HepG2 (cell line): ENCODE results near the gene UCN2. TPM values are rescaled to one million over a fixed set of nuclear protein-coding genes. Genes with fewer than 3 reads are reported as not detected.

Source experiments
- ATAC-seq: fragments of 200-7000 bp; cut with Tn5 transposase; 3 replicates; pipeline ENCODE4 v1.9.1; 2020; ENCODE audit warnings: mild to moderate bottlenecking, moderate library complexity
- BruUV-seq: library from RNA; stranded (reverse); fragments of 400-500 nt; replicated peaks from 2 replicates; lab custom pipeline; 2021; lab: Mats Ljungman, UMichigan
- CTCF ChIA-PET: fragments of 300-600 bp; formaldehyde crosslinking; extraction: SDS; loops from one replicate; lab custom pipeline; 2021; ENCODE audit warnings: low total read pairs, inconsistent platforms, low intra/inter-chr PET ratio; lab: Yijun Ruan, JAX
- POLR2A ChIA-PET: fragments of 350-600 bp; sonication (Branson Sonifier 250); formaldehyde crosslinking; loops from one replicate; lab custom pipeline; 2020; ENCODE audit warnings: antibody characterized with exemption, inconsistent platforms; lab: Yijun Ruan, JAX
- DNase-seq: peaks from one replicate; pipeline ENCODE4 v3.0.0-alpha.2; 2015; ENCODE audit warnings: low spot score
- FAIRE-seq: peaks from 3 replicates; lab custom pipeline; 2011; peaks lifted over from hg19 to GRCh38; lab: Jason Lieb, UNC
- H2AFZ ChIP-seq: one replicate; pipeline ENCODE4 v1.6.1; 2011; ENCODE audit warnings: low read length, inconsistent platforms
- H3K27ac ChIP-seq: fragments of 300-600 bp; 3 replicates; pipeline ENCODE4 v1.8.0; 2011; ENCODE audit warnings: mixed run types, mild to moderate bottlenecking, mixed read lengths, low read length, inconsistent platforms; ENCODE audit not compliant: insufficient read depth; ENCODE audit errors: extremely low read length
- H3K27me3 ChIP-seq, 2 experiments: fragments of 200-600 bp in 1 of 2; 2 replicates in 1 of 2; 3 replicates in 1 of 2; pipeline versions ENCODE4 v1.6.0 to v1.8.0; 2011; ENCODE audit warnings: low read length in 2 of 2, mild to moderate bottlenecking in 2 of 2, moderate library complexity in 2 of 2, inconsistent platforms in 1 of 2; ENCODE audit not compliant: insufficient read depth in 2 of 2, control insufficient read depth in 1 of 2
- H3K36me3 ChIP-seq, 2 experiments: fragments of 200-600 bp in 1 of 2; replicated peaks in 1 of 2; 2 replicates in 1 of 2; 3 replicates in 1 of 2; pipeline versions ENCODE4 v1.5.1 to v1.8.0; 2011; ENCODE audit warnings: low read length in 2 of 2, inconsistent platforms in 1 of 2; ENCODE audit not compliant: insufficient read depth in 2 of 2, control insufficient read depth in 1 of 2
- H3K4me1 ChIP-seq: 2 replicates; pipeline ENCODE4 v1.5.1; 2012; ENCODE audit warnings: low read length, inconsistent platforms; ENCODE audit not compliant: insufficient read depth
- H3K4me2 ChIP-seq: 2 replicates; pipeline ENCODE4 v1.6.0; 2011; ENCODE audit warnings: low read depth, low read length, inconsistent platforms
- H3K4me3 ChIP-seq, 3 experiments: fragments of 200-600 bp in 1 of 3; sonication (generic), shearing (Covaris generic) in 1 of 3; replicated peaks in 1 of 3; 2 replicates each; pipeline ENCODE4 v1.5.1; 2011 to 2016; ENCODE audit warnings: low read length in 3 of 3, inconsistent platforms in 2 of 3, low read depth in 2 of 3, mild to moderate bottlenecking in 2 of 3, control low read depth in 1 of 3, mixed read lengths in 1 of 3; ENCODE audit not compliant: insufficient read depth in 1 of 3
- H3K79me2 ChIP-seq: one replicate; pipeline ENCODE4 v1.6.1; 2011; ENCODE audit warnings: low read length, inconsistent platforms; ENCODE audit not compliant: insufficient read depth
- H3K9ac ChIP-seq: 2 replicates; pipeline ENCODE4 v1.6.0; 2011; ENCODE audit warnings: mild to moderate bottlenecking, low read depth, low read length, inconsistent platforms; ENCODE audit not compliant: insufficient read depth
- H3K9me3 ChIP-seq: 2 replicates; pipeline ENCODE4 v1.5.1; 2012; ENCODE audit warnings: mild to moderate bottlenecking, low read length
- H4K20me1 ChIP-seq: 2 replicates; pipeline ENCODE4 v1.6.0; 2011; ENCODE audit warnings: inconsistent platforms, mild to moderate bottlenecking, low read length, moderate library complexity; ENCODE audit not compliant: insufficient read depth
- ATF1 ChIP-seq: IDR thresholded peaks from 2 replicates; pipeline ENCODE4 v1.6.1; 2016; ENCODE audit warnings: mild to moderate bottlenecking, control low read depth
- EHMT2 ChIP-seq: fragments of 200-600 bp; sonication (generic); IDR thresholded peaks from 2 replicates; pipeline ENCODE4 v1.7.0; 2017; ENCODE audit warnings: antibody characterized with exemption, low read depth, low read length, borderline replicate concordance
- GZF1 ChIP-seq: sonication (generic); formaldehyde crosslinking; IDR thresholded peaks from 2 replicates; pipeline ENCODE4 v1.5.1; 2020; ENCODE audit warnings: mild to moderate bottlenecking, missing genetic modification reagents
- HMG20B ChIP-seq: conservative IDR thresholded peaks from 2 replicates; pipeline ENCODE4 v1.6.1; 2016; ENCODE audit warnings: missing genetic modification reagents, missing compliant biosample characterization
- HNF1A ChIP-seq, 2 experiments: sonication (generic) in 1 of 2; formaldehyde crosslinking in 1 of 2; IDR thresholded peaks; 2 replicates each; pipeline versions ENCODE4 v1.4.0 to v1.6.1; 2016 to 2020; ENCODE audit warnings: borderline replicate concordance in 1 of 2, low read depth in 1 of 2, mild to moderate bottlenecking in 1 of 2, missing genetic modification reagents in 1 of 2
- HNRNPL ChIP-seq: fragments of 200-400 bp; formaldehyde crosslinking; IDR thresholded peaks from 2 replicates; pipeline ENCODE4 v1.6.1; 2017; ENCODE audit warnings: mild to moderate bottlenecking, low read depth, low read length
- JARID2 ChIP-seq: sonication (generic); formaldehyde crosslinking; IDR thresholded peaks from 2 replicates; pipeline ENCODE4 v1.8.1; 2023; ENCODE audit warnings: missing genetic modification reagents, inconsistent platforms; ENCODE audit not compliant: insufficient replicate concordance
- MEIS1 ChIP-seq: sonication (generic); formaldehyde crosslinking; IDR thresholded peaks from 2 replicates; pipeline ENCODE4 v1.9.0; 2021; ENCODE audit warnings: mild to moderate bottlenecking, missing genetic modification reagents, moderate library complexity, borderline replicate concordance
- MXD3 ChIP-seq: IDR thresholded peaks from 2 replicates; pipeline ENCODE4 v1.6.1; 2016; ENCODE audit warnings: mild to moderate bottlenecking, missing biosample characterization, missing genetic modification reagents
- RBM39 ChIP-seq: fragments of 200-400 bp; formaldehyde crosslinking; IDR thresholded peaks from one replicate; pipeline ENCODE4 v1.6.1; 2018; ENCODE audit warnings: antibody characterized with exemption, mild to moderate bottlenecking, low read depth, low read length; ENCODE audit not compliant: poor library complexity, severe bottlenecking
- RFX3 ChIP-seq: IDR thresholded peaks from 2 replicates; pipeline ENCODE4 v1.6.1; 2016; ENCODE audit warnings: missing biosample characterization, missing genetic modification reagents
- RNF219 ChIP-seq: sonication (generic); formaldehyde crosslinking; IDR thresholded peaks from 2 replicates; pipeline ENCODE4 v1.5.0; 2020; ENCODE audit warnings: mild to moderate bottlenecking, missing genetic modification reagents
- SMAD9 ChIP-seq: sonication (generic); formaldehyde crosslinking; IDR thresholded peaks from 2 replicates; pipeline ENCODE4 v1.5.1; 2020; ENCODE audit warnings: mild to moderate bottlenecking, missing genetic modification reagents
- SMARCC2 ChIP-seq: fragments of 450-650 bp; IDR thresholded peaks from 2 replicates; pipeline ENCODE4 v1.6.1; 2017; ENCODE audit warnings: antibody characterized with exemption, mild to moderate bottlenecking
- TCF12 ChIP-seq, 2 experiments: fragments of 450-650 bp in 1 of 2; sonication (generic) in 1 of 2; formaldehyde crosslinking in 1 of 2; IDR thresholded peaks; 2 replicates each; pipeline versions ENCODE4 v1.6.1 to v1.8.0; 2017 to 2022; ENCODE audit warnings: antibody characterized with exemption in 1 of 2, mild to moderate bottlenecking in 1 of 2, missing genetic modification reagents in 1 of 2, moderate library complexity in 1 of 2
- ZNF10 ChIP-seq: sonication (generic); formaldehyde crosslinking; IDR thresholded peaks from 2 replicates; pipeline ENCODE4 v1.4.0; 2020; ENCODE audit warnings: mild to moderate bottlenecking, low read depth, missing genetic modification reagents, borderline replicate concordance
- ZNF629 ChIP-seq: sonication (generic); formaldehyde crosslinking; conservative IDR thresholded peaks from 2 replicates; pipeline ENCODE4 v1.5.0; 2020; ENCODE audit warnings: missing genetic modification reagents
- ZNF652 ChIP-seq: IDR thresholded peaks from 2 replicates; pipeline ENCODE4 v1.6.1; 2016; ENCODE audit warnings: low read depth, borderline replicate concordance
- ZNF772 ChIP-seq: sonication (generic); formaldehyde crosslinking; IDR thresholded peaks from 2 replicates; pipeline ENCODE4 v1.5.0; 2020; ENCODE audit warnings: mild to moderate bottlenecking, missing genetic modification reagents
- ZSCAN31 ChIP-seq: sonication (generic); formaldehyde crosslinking; IDR thresholded peaks from 2 replicates; pipeline ENCODE4 v1.5.0; 2020; ENCODE audit warnings: low read depth, mild to moderate bottlenecking, missing genetic modification reagents
- WGBS: methylation state at CpG from one replicate; pipeline ENCODE4 v1.1.6; 2017; ENCODE audit warnings: low lambda C conversion rate; 5-methylcytosine and 5-hydroxymethylcytosine counted together
- in situ Hi-C: cut with HindIII; loops from 2 replicates; pipeline ENCODE4 v1.10.0; 2017; ENCODE audit warnings: low pct_unique_long_range_greater_than_20kb; ENCODE audit not compliant: extremely low pct_ligation_motif_present
- intact Hi-C: fragments of 100-400 bp; cut with micrococcal nuclease; formaldehyde crosslinking; loops from one replicate; pipeline ENCODE4 v1.10.0; 2022; ENCODE audit not compliant: unreplicated experiment
- polyA plus RNA-seq, 8 experiments: library from polyadenylated mRNA; depleted of rRNA in 3 of 8; stranded (reverse) in 7 of 8; unstranded in 1 of 8; fragments of >200 nt; fragmentation: Illumina TruSeq in 4 of 8; extraction: Trizol in 4 of 8; gene quantifications; 2 replicates each; pipeline versions ENCODE4 v1.2.1 to v1.2.3, GENCODE V29; 2011 to 2016; ENCODE audit warnings: low read depth in 4 of 8, missing spikeins in 1 of 8, mixed read lengths in 1 of 8; ENCODE audit not compliant: insufficient read depth in 1 of 8
- total RNA-seq, 5 experiments: library from RNA; depleted of rRNA; stranded (reverse); fragments of >200 nt; fragmentation: Illumina TruSeq; extraction: Trizol; gene quantifications; 2 replicates each; pipeline ENCODE4 v1.2.3, GENCODE V29; 2016; ENCODE audit warnings: low read depth in 1 of 5

The UCN2 gene
- total and polyA plus RNA-seq, 2 of the 13 experiments (the other 11 are each of a cell fraction or from before 2014, with no cell fraction given) = 0.07 to 1.5 TPM

- H3K9ac ChIP-seq = no peak overlapping the region
- H2AFZ ChIP-seq = no peak overlapping the region
- CTCF ChIA-PET = no interaction called here
- DNase-seq = no peak
- H3K4me1 ChIP-seq = no peaks in the 10 kb centered on the region
- no peak overlapping the region for H3K27ac ChIP-seq
- H3K4me3 ChIP-seq = no peak overlapping the region
- FAIRE-seq = no peak
- no TSS peak for BruUV-seq
- no peak for TF ChIP-seq MEIS1 (CRISPR knock-in tag)
- no peak for TF ChIP-seq SMAD9 (CRISPR knock-in tag)
- TF ChIP-seq RBM39 = no peak
- no peak for TF ChIP-seq HNRNPL
- no peak for TF ChIP-seq ZNF652 (CRISPR knock-in tag)
- no peak for TF ChIP-seq GZF1
- TF ChIP-seq MXD3 = no peak
- no peak for TF ChIP-seq SMARCC2
- no peak for TF ChIP-seq RNF219
- TF ChIP-seq ATF1 = no peak
- no peak for TF ChIP-seq ZSCAN31 (CRISPR knock-in tag)
- no peak for TF ChIP-seq JARID2
- TF ChIP-seq ZNF772 (CRISPR knock-in tag) = no peak
- no peak for TF ChIP-seq ZNF10
- no peak for TF ChIP-seq HMG20B (CRISPR knock-in tag)
- no peak for TF ChIP-seq EHMT2
- no peak for TF ChIP-seq TCF12 (IDR thresholded peaks at IDR 0.05)
- no peak for TF ChIP-seq TCF12 (CRISPR knock-in tag; IDR thresholded peaks at IDR 0.05)
- no peak for TF ChIP-seq ZNF629 (CRISPR knock-in tag)
- TF ChIP-seq RFX3 (CRISPR knock-in tag) = no peak
- no peak for TF ChIP-seq HNF1A (IDR thresholded peaks at IDR 0.05; ENCODE audit: low read depth)
- TF ChIP-seq HNF1A (CRISPR knock-in tag; IDR thresholded peaks at IDR 0.05; ENCODE audit: borderline replicate concordance) = no peak
- H3K36me3 ChIP-seq = peaks cover 18 to 48% of the 10 kb centered on the region in 2 experiments
- intact Hi-C loops (no loop called here), in situ Hi-C loops (no loop called here)
- no peaks in the 10 kb centered on the region for H4K20me1 ChIP-seq
- POLR2A ChIA-PET = no interaction called here
- H3K27me3 ChIP-seq = no peaks in the 10 kb centered on the region
- WGBS = 91% methylated on average over 5 of the region's 9 CpGs
- H3K4me2 ChIP-seq = no peak overlapping the region
- ATAC-seq = no peak
- H3K9me3 ChIP-seq = no peaks in the 10 kb centered on the region
- no peaks in the 10 kb centered on the region for H3K79me2 ChIP-seq
Measured at GRCh38 chr3:48524970-48525369, 38.6 kb downstream of the UCN2 start.
